CD4-positive, alpha-beta T cell treated with Interleukin-6 for 4 hours (primary cell): ENCODE measurements around the gene SRGAP1.

ENCODE experiments used
- DNase-seq: peaks from one replicate; pipeline ENCODE4 v3.0.0-alpha.2; 2020; ENCODE audit warnings: mixed read lengths

SRGAP1 gene

GRCh38 chr12:63911341-63911740, 66.8 kb downstream of the SRGAP1 start:
- DNase-seq = no peak

- DNase-seq = no peak
Measured at GRCh38 chr12:63912651-63913050, 68.2 kb downstream of the SRGAP1 start.

GRCh38 chr12:63913929-63914328, 69.4 kb downstream of the SRGAP1 start:
- DNase-seq = no peak

DNA sequence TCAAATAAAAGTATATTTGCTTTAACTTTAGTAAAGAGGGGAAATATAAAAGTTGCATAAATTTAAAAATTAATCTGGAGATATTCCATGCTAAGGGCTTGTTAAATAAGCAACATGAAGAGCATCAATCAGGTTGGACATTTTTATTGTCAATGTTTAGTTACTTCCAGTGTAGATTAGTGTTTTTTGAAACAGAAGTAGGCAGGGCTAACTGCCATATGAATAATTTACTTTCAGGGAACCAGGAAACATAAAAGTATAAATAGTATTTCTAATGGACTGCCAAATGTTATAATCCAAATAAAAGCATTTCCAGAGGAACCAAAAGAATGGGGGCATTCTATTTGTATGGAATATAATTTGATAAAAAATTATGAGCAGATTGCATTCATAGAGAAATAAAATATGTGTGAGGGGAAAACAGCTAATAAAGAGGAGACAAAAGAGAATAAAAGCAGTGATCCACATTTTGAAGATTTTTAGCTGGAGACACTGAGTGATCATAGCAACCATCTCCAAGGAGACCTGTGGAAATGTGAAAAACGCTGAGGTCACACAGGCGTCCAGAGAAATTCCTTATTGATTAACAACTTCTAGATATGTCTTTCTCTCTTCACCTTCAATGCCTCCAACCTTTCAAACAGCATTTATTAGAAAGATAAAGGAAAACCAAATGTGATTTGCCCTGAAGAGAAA, 70.8 kb downstream of the SRGAP1 start:
- DNase-seq = no peak

GRCh38 chr12:63916561-63917476, 72.3 kb downstream of the SRGAP1 start:
- DNase-seq = no peak

- DNase-seq = no peak
Measured at GRCh38 chr12:63917477-63917862, 73.0 kb downstream of the SRGAP1 start.

GRCh38 chr12:63917864-63918799, 73.6 kb downstream of the SRGAP1 start:
- DNase-seq = no peak

DNA sequence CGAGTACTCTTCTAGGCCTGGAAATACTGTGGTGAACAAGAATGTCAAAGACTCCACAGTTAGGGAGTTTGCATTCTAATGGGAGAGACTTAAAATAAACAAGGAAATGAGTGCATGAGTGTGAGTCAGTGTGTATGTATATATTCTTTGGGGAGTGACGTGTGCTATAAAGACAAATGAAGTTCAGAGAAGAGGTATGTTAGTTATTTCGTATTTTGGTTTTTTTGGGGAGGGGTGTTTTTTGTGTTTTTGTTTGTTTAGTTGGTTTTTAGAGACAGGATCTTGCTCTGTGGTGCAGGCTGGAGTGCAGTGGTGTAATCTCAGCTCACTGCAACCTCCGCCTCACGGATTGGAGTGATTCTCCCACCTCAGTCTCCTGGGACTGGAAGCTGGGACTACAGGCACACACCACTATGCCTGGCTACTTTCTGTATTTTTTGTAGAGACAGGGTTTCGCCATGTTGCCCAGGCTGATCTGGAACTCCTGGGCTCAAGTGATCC, 74.3 kb downstream of the SRGAP1 start:
- DNase-seq = no peak

DNA sequence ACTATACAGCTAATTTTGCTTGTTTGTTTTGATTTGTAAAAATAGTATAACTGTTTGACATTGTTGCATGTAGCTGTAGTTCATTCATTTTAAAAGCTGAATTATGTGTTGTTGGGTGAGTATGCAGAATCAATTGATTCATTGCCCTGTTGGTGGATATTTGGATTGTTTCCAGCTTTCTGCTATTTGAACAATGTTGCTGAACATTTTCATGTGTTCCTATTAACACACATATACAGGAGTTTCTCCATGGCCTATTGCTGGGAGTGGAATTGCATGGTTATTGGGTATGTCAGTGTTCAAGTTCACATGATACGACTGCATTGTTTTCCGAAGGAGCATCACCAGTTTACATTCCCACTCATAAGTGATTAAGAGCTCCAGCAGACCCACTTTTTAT, 75.3 kb downstream of the SRGAP1 start:
- no peak for DNase-seq

DNA sequence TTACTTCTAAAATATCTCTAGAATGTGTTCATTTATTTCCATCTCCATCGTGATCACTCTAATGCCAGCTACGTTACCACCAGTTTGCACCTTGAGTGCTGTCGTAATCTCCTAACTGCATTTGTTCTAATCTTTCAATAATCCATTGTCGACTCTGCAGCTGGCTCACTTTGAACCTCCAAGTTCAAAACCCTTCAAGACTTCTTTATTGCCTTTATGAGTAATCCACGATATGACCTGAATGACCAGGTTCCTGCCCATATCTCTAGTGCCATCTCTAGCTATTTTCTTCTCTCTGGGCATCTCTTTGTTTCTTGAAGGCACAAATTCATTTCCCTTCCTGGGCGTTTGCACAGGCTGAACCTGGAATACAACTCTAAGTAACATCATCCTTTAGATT, 76.7 kb downstream of the SRGAP1 start:
- DNase-seq = no peak

DNA sequence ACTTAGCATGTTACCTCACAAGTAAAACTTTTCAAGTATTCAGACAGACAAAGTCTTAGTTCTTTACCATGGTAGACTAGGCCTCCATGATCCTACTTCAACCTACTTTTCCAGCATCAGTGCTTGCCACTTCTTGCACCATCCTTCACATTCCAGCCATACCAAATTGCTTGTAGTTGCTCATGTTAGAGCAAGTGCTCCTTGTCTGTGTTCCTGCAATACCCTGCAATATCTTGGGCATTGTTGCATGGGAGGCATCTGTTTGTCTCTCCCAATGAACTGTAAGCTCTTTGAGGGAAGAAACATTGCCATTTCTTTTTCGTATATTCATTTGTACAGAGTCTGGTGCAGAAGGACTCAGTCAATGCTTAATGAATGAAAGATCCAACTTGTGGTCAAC, 78.0 kb downstream of the SRGAP1 start:
- no peak for DNase-seq

GRCh38 chr12:63924781-63925180, 80.3 kb downstream of the SRGAP1 start:
- no peak for DNase-seq

GRCh38 chr12:63927511-63927910, 83.0 kb downstream of the SRGAP1 start:
- no peak for DNase-seq

- no peak for DNase-seq
Measured at GRCh38 chr12:63928305-63928704, 83.8 kb downstream of the SRGAP1 start.

DNA sequence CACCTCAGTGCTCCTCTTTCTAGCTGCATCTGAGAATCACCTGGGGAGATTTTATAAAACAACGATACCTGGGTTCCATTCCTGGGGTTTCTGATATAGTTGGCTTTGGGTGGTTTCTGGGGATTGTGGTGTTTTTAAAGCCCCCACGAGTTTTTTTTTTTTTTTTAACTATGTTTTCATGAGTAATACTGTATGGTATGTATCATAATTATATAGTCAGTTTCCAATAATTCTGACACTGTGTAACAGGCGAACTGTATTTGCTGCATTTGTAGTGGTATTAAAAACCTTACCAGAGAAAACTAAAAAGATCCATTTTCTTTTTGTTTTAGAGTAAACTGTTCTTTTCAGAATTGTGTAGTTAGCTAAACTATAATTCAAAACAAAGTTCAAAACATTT, 84.9 kb downstream of the SRGAP1 start:
- DNase-seq = no peak

GRCh38 chr12:63930971-63931370, 86.5 kb downstream of the SRGAP1 start:
- no peak for DNase-seq

GRCh38 chr12:63931703-63932102, 87.2 kb downstream of the SRGAP1 start:
- no peak for DNase-seq

DNA sequence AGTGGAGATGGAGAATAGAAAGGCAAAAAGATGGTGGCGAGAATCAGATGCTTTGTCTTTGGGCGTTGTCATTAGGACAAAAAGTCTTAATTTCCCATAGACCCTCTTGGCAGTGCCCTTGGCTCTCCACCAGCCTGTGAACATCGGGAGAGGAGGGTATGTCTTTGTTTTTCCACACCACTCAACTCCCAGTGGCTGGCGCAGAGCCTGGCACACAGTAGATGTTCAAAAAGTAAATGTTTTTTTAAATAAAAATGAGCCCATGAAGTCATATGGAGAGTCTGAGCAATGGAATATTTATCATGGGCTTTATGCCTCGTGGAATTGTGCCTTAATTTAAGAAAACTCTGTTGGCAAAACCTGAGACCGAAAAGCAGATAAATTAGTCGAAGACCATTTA, 90.4 kb downstream of the SRGAP1 start:
- no peak for DNase-seq

DNA sequence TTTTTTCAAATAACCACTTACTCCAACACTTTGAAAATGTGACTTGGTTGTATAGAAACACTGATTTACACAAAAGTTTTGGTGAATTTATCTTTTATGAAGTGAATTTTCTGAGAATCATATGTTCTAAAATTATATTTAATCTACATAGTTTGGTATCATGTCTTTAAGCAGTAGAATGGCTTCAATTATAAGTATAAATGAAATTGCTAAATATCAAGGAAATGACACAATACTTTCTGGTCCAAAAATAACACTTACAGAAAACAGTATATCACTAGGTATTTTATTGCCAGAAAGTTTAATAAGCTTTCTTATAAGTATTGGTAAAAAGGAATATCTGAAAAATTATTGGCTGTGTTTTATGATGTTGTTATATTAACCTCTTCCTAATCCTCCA, 90.9 kb downstream of the SRGAP1 start:
- DNase-seq = no peak

- DNase-seq = no peak
Measured at GRCh38 chr12:63937378-63938316, 93.1 kb downstream of the SRGAP1 start.

- DNase-seq = no peak
Measured at GRCh38 chr12:63940310-63941005, 96.0 kb downstream of the SRGAP1 start.
